Thyroid gland (tissue), 4 donors: ENCODE results near the gene AKT1S1. TPM values are rescaled to one million over a fixed set of nuclear protein-coding genes. Genes with fewer than 3 reads are reported as not detected.

Experiments
- DNase-seq, 2 donors: peaks; one replicate each; pipeline ENCODE4 v3.0.0-alpha.2; 2019
- H3K27ac ChIP-seq, 3 donors: fragments of 200-600 bp; sonication (generic); 1 replicate in 2 of 3; 2 replicates in 1 of 3; pipeline ENCODE4 v1.5.1; 2016 to 2019; ENCODE audit warnings: mild to moderate bottlenecking in 1 of 3, moderate library complexity in 1 of 3
- H3K27me3 ChIP-seq: fragments of 200-600 bp; sonication (generic); one replicate; pipeline ENCODE4 v1.5.1; 2019
- H3K36me3 ChIP-seq, 2 donors: fragments of 200-600 bp; sonication (generic); one replicate each; pipeline ENCODE4 v1.5.1; 2016 to 2019
- H3K4me1 ChIP-seq, 2 donors: fragments of 200-600 bp; sonication (generic); one replicate each; pipeline ENCODE4 v1.5.1; 2017 to 2019
- H3K4me3 ChIP-seq, 3 donors: fragments of 200-600 bp; sonication (generic); replicated peaks in 1 of 3; 1 replicate in 2 of 3; 2 replicates in 1 of 3; pipeline ENCODE4 v1.5.1; 2016; ENCODE audit warnings: mild to moderate bottlenecking in 1 of 3
- H3K9me3 ChIP-seq: fragments of 200-600 bp; sonication (generic); one replicate; pipeline ENCODE4 v1.5.1; 2017
- POLR2A ChIP-seq, 2 donors: fragments of 450-650 bp; IDR thresholded peaks; one replicate each; pipeline ENCODE4 v1.6.1; 2017; ENCODE audit warnings: antibody characterized with exemption in 2 of 2, mild to moderate bottlenecking in 2 of 2, moderate library complexity in 1 of 2
- WGBS, 2 donors: methylation state at CpG; one replicate each; pipeline ENCODE4 v1.1.5; 2017; 5-methylcytosine and 5-hydroxymethylcytosine counted together
- intact Hi-C: fragments of 100-400 bp; cut with DNase I; formaldehyde crosslinking; loops from one replicate; pipeline ENCODE4 v1.15.1; 2023
- total RNA-seq, 4 donors: library from RNA; depleted of rRNA; stranded (reverse); fragments of >200 nt; gene quantifications; one replicate each; pipeline ENCODE4 v1.2.3, GENCODE V29; 2016
- TF ChIP-seq, protein P1 (sequence below), 6 experiments: fragments of 200-600 bp in 3 of 6; fragments of 450-650 bp in 3 of 6; sonication (generic) in 3 of 6; IDR thresholded peaks; one replicate each; pipeline ENCODE4 v1.5.1; 2016 to 2019; ENCODE audit warnings: antibody characterized with exemption in 6 of 6, mild to moderate bottlenecking in 2 of 6, inconsistent platforms in 1 of 6, moderate library complexity in 1 of 6

Gene AKT1S1
- total RNA-seq, 4 donors from 2014 or later = 16.7 to 26.0 (median 21.5) TPM

DNA sequence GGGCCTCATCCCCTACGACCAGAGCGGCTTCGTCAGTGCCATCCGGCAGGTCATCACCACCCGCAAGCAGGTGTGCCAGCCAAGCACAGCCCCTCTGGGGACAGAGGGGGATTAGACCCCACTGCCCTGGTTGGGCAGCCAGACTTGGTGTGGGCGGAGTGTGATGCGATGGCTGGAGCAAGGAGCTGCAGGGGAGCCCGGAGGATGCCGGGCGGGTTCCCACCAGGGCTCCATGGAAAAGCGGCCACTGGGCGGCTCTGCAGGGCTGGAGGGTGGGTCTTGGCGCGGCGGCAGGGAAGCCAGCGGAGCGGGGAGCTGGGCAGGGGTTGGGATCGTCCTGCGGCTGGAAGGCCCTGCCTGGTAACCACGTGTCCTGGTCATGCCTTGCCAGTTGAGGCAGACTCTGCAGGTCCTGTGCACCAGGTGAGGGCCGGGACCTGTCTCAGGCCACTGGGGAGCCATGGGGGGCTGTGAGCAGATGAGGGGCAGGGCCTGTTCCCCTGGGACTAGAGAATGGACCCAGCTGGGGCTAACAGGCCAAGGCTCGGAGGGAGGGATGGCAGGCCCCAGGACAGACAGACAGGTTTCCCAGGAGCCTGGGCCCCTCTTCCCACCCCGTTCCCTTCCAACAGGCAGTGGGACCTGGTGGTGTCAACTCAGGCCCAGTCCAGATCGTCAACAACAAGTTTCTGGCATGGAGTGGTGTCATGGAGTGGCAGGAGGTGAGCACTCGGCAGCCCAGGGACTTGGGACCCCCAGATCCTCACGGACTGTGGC is 19.9 kb downstream of the AKT1S1 start:
- 91 to 93% methylated on average over 19 to 20 of the region's 26 CpGs for WGBS, 2 donors
- DNase-seq = no peak
- TF ChIP-seq, protein P1, sequence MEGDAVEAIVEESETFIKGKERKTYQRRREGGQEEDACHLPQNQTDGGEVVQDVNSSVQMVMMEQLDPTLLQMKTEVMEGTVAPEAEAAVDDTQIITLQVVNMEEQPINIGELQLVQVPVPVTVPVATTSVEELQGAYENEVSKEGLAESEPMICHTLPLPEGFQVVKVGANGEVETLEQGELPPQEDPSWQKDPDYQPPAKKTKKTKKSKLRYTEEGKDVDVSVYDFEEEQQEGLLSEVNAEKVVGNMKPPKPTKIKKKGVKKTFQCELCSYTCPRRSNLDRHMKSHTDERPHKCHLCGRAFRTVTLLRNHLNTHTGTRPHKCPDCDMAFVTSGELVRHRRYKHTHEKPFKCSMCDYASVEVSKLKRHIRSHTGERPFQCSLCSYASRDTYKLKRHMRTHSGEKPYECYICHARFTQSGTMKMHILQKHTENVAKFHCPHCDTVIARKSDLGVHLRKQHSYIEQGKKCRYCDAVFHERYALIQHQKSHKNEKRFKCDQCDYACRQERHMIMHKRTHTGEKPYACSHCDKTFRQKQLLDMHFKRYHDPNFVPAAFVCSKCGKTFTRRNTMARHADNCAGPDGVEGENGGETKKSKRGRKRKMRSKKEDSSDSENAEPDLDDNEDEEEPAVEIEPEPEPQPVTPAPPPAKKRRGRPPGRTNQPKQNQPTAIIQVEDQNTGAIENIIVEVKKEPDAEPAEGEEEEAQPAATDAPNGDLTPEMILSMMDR (IDR thresholded peaks at IDR 0.05) = no peak
- no peak for TF ChIP-seq POLR2A (IDR thresholded peaks at IDR 0.05)
- H3K4me1 ChIP-seq = peaks cover 12 to 14% of the 10 kb centered on the region in 2 donors
- peaks cover 35 to 50% of the 10 kb centered on the region in 2 donors for H3K36me3 ChIP-seq
- H3K27ac ChIP-seq = no peak overlapping the region
- no peak overlapping the region for H3K4me3 ChIP-seq
- no peaks in the 10 kb centered on the region for H3K9me3 ChIP-seq
- no peaks in the 10 kb centered on the region for H3K27me3 ChIP-seq
- intact Hi-C loops = loop anchor here (5.0 kb wide), 1 partner anchor 50 kb away; no protein-coding TSS in a partner anchor

DNA sequence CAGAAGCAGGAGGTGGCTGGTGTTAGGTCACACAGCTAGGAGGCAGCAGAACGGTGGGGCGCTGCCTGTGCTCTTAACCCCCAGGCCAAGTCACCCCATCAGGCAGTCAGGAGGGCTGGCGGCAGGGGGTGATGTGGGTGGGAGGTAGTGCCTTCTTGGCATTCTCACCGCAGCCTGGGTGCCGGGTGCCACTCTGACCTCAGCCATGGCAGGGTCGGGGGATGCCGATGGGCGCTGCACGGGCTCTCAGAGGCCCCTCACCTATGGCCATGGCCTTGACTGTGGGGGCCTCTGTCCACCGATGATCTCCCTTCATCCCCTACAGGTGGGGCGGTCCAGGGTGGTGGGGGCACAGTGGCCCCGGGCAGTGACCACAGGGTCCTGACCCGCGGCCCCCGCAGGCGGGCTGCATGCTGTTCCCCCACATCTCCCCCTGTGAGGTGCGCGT is 20.6 kb downstream of the AKT1S1 start:
- WGBS, 2 donors = 94 to 100% methylated on average over 2 of the region's 18 CpGs
- H3K9me3 ChIP-seq = no peaks in the 10 kb centered on the region
- no peaks in the 10 kb centered on the region for H3K27me3 ChIP-seq
- no peak for DNase-seq
- peaks cover 15 to 20% of the 10 kb centered on the region in 2 donors for H3K4me1 ChIP-seq
- H3K4me3 ChIP-seq = no peak overlapping the region
- intact Hi-C loops = loop anchor here (5.0 kb wide), 1 partner anchor 49 kb away; no protein-coding TSS in a partner anchor
- TF ChIP-seq POLR2A (IDR thresholded peaks at IDR 0.05) = no peak
- TF ChIP-seq, protein P1 (IDR thresholded peaks at IDR 0.05) = no peak
- H3K27ac ChIP-seq = no peak overlapping the region
- peaks cover 35 to 49% of the 10 kb centered on the region in 2 donors for H3K36me3 ChIP-seq

DNA sequence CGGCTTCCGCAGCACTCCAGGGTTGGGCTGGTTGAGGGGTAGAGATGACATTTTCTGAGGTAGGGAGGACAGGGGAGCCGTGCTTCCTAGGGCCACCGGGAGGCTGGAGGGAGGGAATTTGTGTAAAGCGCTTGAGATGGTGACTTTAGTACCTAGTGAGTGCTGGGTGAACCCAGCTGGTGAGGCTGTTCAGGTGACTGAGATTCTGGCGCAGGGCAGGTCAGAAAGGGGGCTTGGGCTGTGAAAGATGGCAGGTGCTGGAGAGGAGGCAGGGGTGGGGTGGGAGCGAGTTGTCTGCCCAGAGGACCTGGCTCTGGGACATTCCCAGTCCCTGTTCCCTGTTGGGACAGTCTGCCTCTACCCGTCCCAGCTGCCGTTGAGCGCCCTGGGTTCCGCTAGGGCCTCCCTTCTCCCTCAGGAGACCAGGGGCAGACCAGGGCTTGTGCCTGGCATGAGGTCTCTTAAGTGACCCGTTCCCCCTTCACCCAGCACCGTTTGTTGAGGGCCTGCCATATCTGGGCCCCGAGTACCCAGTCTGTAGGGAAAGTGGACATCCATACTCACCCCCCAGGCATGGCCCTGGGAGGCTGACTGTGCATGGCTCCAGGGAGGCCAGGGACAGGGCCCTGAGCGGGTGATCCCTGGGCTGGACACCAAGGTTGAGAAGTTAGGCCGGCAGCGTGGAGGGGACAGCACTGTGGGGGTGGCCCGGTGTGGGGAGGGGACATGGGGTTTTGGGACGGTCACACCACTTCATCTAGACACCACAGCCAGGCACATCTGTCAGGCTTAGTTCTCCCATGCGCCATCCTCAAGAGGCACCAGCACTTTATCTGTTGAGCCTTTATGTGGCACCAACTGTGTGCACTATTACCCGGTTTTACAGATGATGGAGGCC is 21.2 kb downstream of the AKT1S1 start:
- intact Hi-C loops = loop anchor here (5.0 kb wide), 1 partner anchor 49 kb away; no protein-coding TSS in a partner anchor
- no peak for DNase-seq
- TF ChIP-seq, protein P1 (IDR thresholded peaks at IDR 0.05) = no peak
- no peak for TF ChIP-seq POLR2A (IDR thresholded peaks at IDR 0.05)
- peaks cover 35 to 44% of the 10 kb centered on the region in 2 donors for H3K36me3 ChIP-seq
- no peaks in the 10 kb centered on the region for H3K9me3 ChIP-seq
- H3K27ac ChIP-seq = peak overlapping the region in 1 of 3 donors; percentile 17
- peaks cover 15 to 20% of the 10 kb centered on the region in 2 donors for H3K4me1 ChIP-seq
- no peaks in the 10 kb centered on the region for H3K27me3 ChIP-seq
- H3K4me3 ChIP-seq = no peak overlapping the region
- 84 to 86% methylated on average over 18 to 21 of the region's 21 CpGs for WGBS, 2 donors

DNA sequence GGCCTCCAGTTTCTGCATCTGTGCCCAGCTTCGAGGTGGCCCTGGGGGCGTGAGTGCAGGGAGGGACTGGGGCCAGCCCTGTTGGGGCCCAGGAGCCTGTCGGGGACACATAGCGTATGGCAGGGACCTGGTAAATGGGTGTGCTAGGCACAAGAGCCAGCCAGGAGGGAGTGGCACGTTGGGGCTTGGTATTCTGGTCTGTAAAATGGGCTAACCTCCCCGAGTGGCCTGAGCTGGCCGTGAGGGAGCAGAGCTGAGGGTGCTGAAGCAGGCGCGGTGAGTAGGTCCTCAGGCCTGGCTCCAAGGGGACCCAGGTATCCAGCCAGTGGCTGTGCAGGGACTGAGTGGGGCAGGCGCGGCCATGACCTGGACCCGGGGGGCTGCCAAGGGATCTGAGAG is 21.9 kb downstream of the AKT1S1 start:
- intact Hi-C loops = loop anchor here (5.0 kb wide), 1 partner anchor 48 kb away; no protein-coding TSS in a partner anchor
- Histone ChIP-seq H3K9me3 (no peaks in the 10 kb centered on the region), H3K27me3 (no peaks in the 10 kb centered on the region), H3K36me3 (peaks cover 35 to 40% of the 10 kb centered on the region in 2 donors), H3K27ac (peak overlapping the region in 1 of 3 donors; percentile 17), H3K4me1 (peaks cover 15 to 20% of the 10 kb centered on the region in 2 donors), H3K4me3 (no peak overlapping the region)
- no peak for DNase-seq
- 86 to 88% methylated on average over 10 to 12 of the region's 12 CpGs for WGBS, 2 donors
- no peak for TF ChIP-seq POLR2A (IDR thresholded peaks at IDR 0.05)
- TF ChIP-seq, protein P1 (IDR thresholded peaks at IDR 0.05) = no peak
